ENCODE results near the gene DNA2. TPM values are rescaled to one million over a fixed set of nuclear protein-coding genes. Genes with fewer than 3 reads are reported as not detected.
A peak's percentile ranks its signal among the peaks of the same experiment; 100 is the strongest.
"Not testable (repeated sequence)": the region's sequence is repeated elsewhere in the genome, so short reads cannot be mapped to it uniquely, and the experiment has no call there.

DNA2 gene
- total and polyA plus RNA-seq, 2 of the 13 experiments (the other 11 are each of a cell fraction or from before 2014, with no cell fraction given): 4.8 to 27.3 TPM

- H2AFZ ChIP-seq (ENCODE audit: low read length): no peak overlapping the region
- H3K4me1 ChIP-seq (ENCODE audit: insufficient read depth, low read length): peaks cover 17% of the 10 kb centered on the region
- no peak for ATAC-seq
- ChIA-PET CTCF (ENCODE audit: low intra/inter-chr PET ratio, low total read pairs) (no interaction called here), POLR2A (no interaction called here)
- no peaks in the 10 kb centered on the region for H3K79me2 ChIP-seq (ENCODE audit: insufficient read depth, low read length)
- WGBS (ENCODE audit: low lambda C conversion rate): 70% methylated on average over 4 of the region's 4 CpGs
- no peaks in the 10 kb centered on the region for H3K9me3 ChIP-seq (ENCODE audit: low read length)
- H3K36me3 ChIP-seq (replicated peaks in 1 of 2; ENCODE audit: control insufficient read depth in 1 of 2, insufficient read depth in 2 of 2, low read length in 2 of 2): peaks cover 0 to 2% of the 10 kb centered on the region in 2 experiments; a peak in 3 of 5 replicates
- H3K27ac ChIP-seq (ENCODE audit: extremely low read length, insufficient read depth, low read length): peak overlapping the region; percentile 59
- BruUV-seq (replicated peaks): no TSS peak
- H4K20me1 ChIP-seq (ENCODE audit: insufficient read depth, low read length): no peaks in the 10 kb centered on the region
- peak; percentile 34 for FAIRE-seq
- in situ Hi-C loops (cut with HindIII; ENCODE audit: extremely low pct_ligation_motif_present, low pct_unique_long_range_greater_than_20kb) (no loop called here), intact Hi-C loops (cut with micrococcal nuclease; ENCODE audit: unreplicated experiment) (no loop called here)
- H3K27me3 ChIP-seq (ENCODE audit: control insufficient read depth in 1 of 2, insufficient read depth in 2 of 2, low read length in 2 of 2): no peaks in the 10 kb centered on the region
- TF ChIP-seq NR3C1 (CRISPR knock-in tag; IDR thresholded peaks at IDR 0.05) (no peak), THAP7 (CRISPR knock-in tag; IDR thresholded peaks at IDR 0.05) (no peak), POLR2AphosphoS5 (IDR thresholded peaks at IDR 0.05; ENCODE audit: low read depth, low read length) (no peak)
- TF ChIP-seq, protein P1, sequence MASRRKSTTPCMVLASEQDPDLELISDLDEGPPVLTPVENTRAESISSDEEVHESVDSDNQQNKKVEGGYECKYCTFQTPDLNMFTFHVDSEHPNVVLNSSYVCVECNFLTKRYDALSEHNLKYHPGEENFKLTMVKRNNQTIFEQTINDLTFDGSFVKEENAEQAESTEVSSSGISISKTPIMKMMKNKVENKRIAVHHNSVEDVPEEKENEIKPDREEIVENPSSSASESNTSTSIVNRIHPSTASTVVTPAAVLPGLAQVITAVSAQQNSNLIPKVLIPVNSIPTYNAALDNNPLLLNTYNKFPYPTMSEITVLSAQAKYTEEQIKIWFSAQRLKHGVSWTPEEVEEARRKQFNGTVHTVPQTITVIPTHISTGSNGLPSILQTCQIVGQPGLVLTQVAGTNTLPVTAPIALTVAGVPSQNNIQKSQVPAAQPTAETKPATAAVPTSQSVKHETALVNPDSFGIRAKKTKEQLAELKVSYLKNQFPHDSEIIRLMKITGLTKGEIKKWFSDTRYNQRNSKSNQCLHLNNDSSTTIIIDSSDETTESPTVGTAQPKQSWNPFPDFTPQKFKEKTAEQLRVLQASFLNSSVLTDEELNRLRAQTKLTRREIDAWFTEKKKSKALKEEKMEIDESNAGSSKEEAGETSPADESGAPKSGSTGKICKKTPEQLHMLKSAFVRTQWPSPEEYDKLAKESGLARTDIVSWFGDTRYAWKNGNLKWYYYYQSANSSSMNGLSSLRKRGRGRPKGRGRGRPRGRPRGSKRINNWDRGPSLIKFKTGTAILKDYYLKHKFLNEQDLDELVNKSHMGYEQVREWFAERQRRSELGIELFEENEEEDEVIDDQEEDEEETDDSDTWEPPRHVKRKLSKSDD (CRISPR knock-in tag; IDR thresholded peaks at IDR 0.05; ENCODE audit: low read depth): no peak
- H3K4me2 ChIP-seq (ENCODE audit: low read depth, low read length): no peak overlapping the region
- no peak overlapping the region for H3K9ac ChIP-seq (ENCODE audit: insufficient read depth, low read depth, low read length)
- DNase-seq (ENCODE audit: low spot score): no peak
- H3K4me3 ChIP-seq (replicated peaks in 1 of 3; ENCODE audit: insufficient read depth in 1 of 3, low read depth in 2 of 3, low read length in 3 of 3): no peak overlapping the region
These were observed 45.0 kb upstream of the DNA2 start for GRCh38 chr10:68516766-68517165.

DNA sequence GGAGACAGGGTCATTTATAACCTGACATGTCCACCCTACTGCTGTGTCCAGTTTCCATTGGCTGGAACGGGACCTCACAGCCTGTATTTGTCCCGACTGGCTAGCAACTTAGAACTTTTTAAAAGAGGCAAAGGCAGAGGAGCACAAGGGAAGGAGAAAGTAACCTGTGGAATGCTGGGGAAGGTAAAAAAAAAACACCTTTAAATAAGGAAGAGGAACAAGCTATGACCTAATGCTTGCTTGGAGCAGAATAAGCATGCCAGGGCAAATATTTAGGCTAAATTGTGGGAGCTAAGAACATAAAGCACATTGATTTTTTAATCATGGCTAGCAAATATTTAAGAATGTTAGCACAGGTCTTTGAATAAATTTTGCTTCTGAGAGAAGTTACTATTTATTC lies 44.4 kb upstream of the DNA2 start:
- POLR2A ChIA-PET; CTCF ChIA-PET (ENCODE audit: low intra/inter-chr PET ratio, low total read pairs); BruUV-seq (replicated peaks); H3K36me3 ChIP-seq (replicated peaks in 1 of 2; ENCODE audit: control insufficient read depth in 1 of 2, insufficient read depth in 2 of 2, low read length in 2 of 2); H3K4me3 ChIP-seq (replicated peaks in 1 of 3; ENCODE audit: insufficient read depth in 1 of 3, low read depth in 2 of 3, low read length in 3 of 3); in situ Hi-C loops (cut with HindIII; ENCODE audit: extremely low pct_ligation_motif_present, low pct_unique_long_range_greater_than_20kb); H3K9ac ChIP-seq (ENCODE audit: insufficient read depth, low read depth, low read length); H3K4me2 ChIP-seq (ENCODE audit: low read depth, low read length); H3K27ac ChIP-seq (ENCODE audit: extremely low read length, insufficient read depth, low read length); H3K9me3 ChIP-seq (ENCODE audit: low read length); H2AFZ ChIP-seq (ENCODE audit: low read length); intact Hi-C loops (cut with micrococcal nuclease; ENCODE audit: unreplicated experiment); FAIRE-seq; DNase-seq (ENCODE audit: low spot score); H3K79me2 ChIP-seq (ENCODE audit: insufficient read depth, low read length); ATAC-seq; H3K27me3 ChIP-seq (ENCODE audit: control insufficient read depth in 1 of 2, insufficient read depth in 2 of 2, low read length in 2 of 2); H4K20me1 ChIP-seq (ENCODE audit: insufficient read depth, low read length): not testable (repeated sequence)
- H3K4me1 ChIP-seq (ENCODE audit: insufficient read depth, low read length): peaks cover 17% of the 10 kb centered on the region
- 96% methylated on average over 2 of the region's 2 CpGs for WGBS (ENCODE audit: low lambda C conversion rate)

Data from HepG2 (cell line).